NCI-H2227 treated with DMSO at 0.1 percent for 48 hours (cell line): ENCODE measurements around the gene PAX2.

Experiments
- DNase-seq: peaks from one replicate; lab custom pipeline; 2025; lab: John Stamatoyannopoulos, UW

The PAX2 gene

GRCh38 chr10:100858747-100859483 is 113.5 kb downstream of the PAX2 start:
- DNase-seq, result no peak

GRCh38 chr10:100859484-100859763 is 114.0 kb downstream of the PAX2 start:
- no peak for DNase-seq

- no peak for DNase-seq
Measured at GRCh38 chr10:100863433-100863832, 118.1 kb downstream of the PAX2 start.

- no peak for DNase-seq
Measured at GRCh38 chr10:100864036-100864885, 118.9 kb downstream of the PAX2 start.

GRCh38 chr10:100864978-100865377 is 119.6 kb downstream of the PAX2 start:
- DNase-seq, result no peak

- DNase-seq, result no peak
Measured at GRCh38 chr10:100866010-100866409, 120.6 kb downstream of the PAX2 start.

GRCh38 chr10:100866575-100867098 is 121.3 kb downstream of the PAX2 start:
- DNase-seq, result peak; percentile 7

GRCh38 chr10:100867261-100867963 is 122.0 kb downstream of the PAX2 start:
- DNase-seq, result no peak

- no peak for DNase-seq
Measured at GRCh38 chr10:100868382-100868781, 123.0 kb downstream of the PAX2 start.

- no peak for DNase-seq
Measured at GRCh38 chr10:100869399-100869798, 124.0 kb downstream of the PAX2 start.

- peak; percentile 32 for DNase-seq
Measured at GRCh38 chr10:100872034-100872791, 126.8 kb downstream of the PAX2 start.

GRCh38 chr10:100873146-100873826 is 127.9 kb downstream of the PAX2 start:
- DNase-seq, result no peak

- DNase-seq, result no peak
Measured at GRCh38 chr10:100873827-100874326, 128.5 kb downstream of the PAX2 start.

- no peak for DNase-seq
Measured at GRCh38 chr10:100874702-100875483, 129.5 kb downstream of the PAX2 start.

GRCh38 chr10:100875484-100876166 is 130.2 kb downstream of the PAX2 start:
- no peak for DNase-seq

- no peak for DNase-seq
Measured at GRCh38 chr10:100876585-100877460, 131.4 kb downstream of the PAX2 start.

GRCh38 chr10:100877461-100877850 is 132.1 kb downstream of the PAX2 start:
- DNase-seq, result no peak

GRCh38 chr10:100878291-100878910 is 133.0 kb downstream of the PAX2 start:
- DNase-seq, result peak; percentile 20
